Stomach (tissue), 4 donors: ENCODE data around the gene NCAPG.

Source experiments
- POLR2A ChIP-seq, 4 donors: fragments of 450-650 bp; IDR thresholded peaks; one replicate each; pipeline ENCODE4 v1.6.1; 2016; ENCODE audit warnings: antibody characterized with exemption in 4 of 4, control low read depth in 2 of 4, mild to moderate bottlenecking in 1 of 4, moderate library complexity in 1 of 4
- TF ChIP-seq, protein P1 (sequence below), 7 experiments: fragments of 450-650 bp in 4 of 7; fragments of 200-600 bp in 3 of 7; sonication (generic) in 3 of 7; IDR thresholded peaks; one replicate each; pipeline ENCODE4 v1.5.1; 2016 to 2019; ENCODE audit warnings: antibody characterized with exemption in 7 of 7, control low read depth in 2 of 7, mild to moderate bottlenecking in 1 of 7

DNA sequence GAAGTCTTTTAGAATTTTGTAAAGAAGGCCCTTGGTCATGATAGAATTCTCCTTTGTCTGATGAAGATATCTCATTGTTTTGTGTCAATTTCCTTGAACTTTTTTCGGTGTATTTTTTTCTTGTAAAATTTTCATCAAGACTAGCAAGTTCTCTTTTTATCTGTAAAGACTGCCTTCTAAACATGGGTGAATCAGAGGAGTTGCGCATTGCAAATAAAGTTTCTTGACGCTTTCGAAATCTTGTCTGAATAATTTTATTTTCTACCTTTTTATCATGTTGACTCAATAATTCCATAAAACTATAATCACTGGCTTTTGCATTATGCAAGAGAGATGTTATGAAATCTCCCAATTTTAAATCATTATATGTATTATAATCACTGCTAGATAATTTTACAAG lies 66.2 kb downstream of the NCAPG start:
- no peak for TF ChIP-seq POLR2A (IDR thresholded peaks at IDR 0.05)
- TF ChIP-seq, protein P1, sequence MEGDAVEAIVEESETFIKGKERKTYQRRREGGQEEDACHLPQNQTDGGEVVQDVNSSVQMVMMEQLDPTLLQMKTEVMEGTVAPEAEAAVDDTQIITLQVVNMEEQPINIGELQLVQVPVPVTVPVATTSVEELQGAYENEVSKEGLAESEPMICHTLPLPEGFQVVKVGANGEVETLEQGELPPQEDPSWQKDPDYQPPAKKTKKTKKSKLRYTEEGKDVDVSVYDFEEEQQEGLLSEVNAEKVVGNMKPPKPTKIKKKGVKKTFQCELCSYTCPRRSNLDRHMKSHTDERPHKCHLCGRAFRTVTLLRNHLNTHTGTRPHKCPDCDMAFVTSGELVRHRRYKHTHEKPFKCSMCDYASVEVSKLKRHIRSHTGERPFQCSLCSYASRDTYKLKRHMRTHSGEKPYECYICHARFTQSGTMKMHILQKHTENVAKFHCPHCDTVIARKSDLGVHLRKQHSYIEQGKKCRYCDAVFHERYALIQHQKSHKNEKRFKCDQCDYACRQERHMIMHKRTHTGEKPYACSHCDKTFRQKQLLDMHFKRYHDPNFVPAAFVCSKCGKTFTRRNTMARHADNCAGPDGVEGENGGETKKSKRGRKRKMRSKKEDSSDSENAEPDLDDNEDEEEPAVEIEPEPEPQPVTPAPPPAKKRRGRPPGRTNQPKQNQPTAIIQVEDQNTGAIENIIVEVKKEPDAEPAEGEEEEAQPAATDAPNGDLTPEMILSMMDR (IDR thresholded peaks at IDR 0.05) = no peak
